Activated CD4-positive, alpha-beta T cell treated with anti-CD3 and anti-CD28 coated beads, Interleukin-2, amount 10 ng/mL, durations not matched to agents 7 days and 5 days (primary cell): ENCODE results near the gene PSMB9. TPM values are rescaled to one million over a fixed set of nuclear protein-coding genes. Genes with fewer than 3 reads are reported as not detected.

Experiments used
- CTCF ChIA-PET: fragments of 350-600 bp; sonication (Branson Sonifier 250); formaldehyde crosslinking; loops from one replicate; lab custom pipeline; 2021; ENCODE audit warnings: antibody characterized with exemption; lab: Charles Lee
- POLR2A ChIA-PET: fragments of 350-600 bp; sonication (Branson Sonifier 250); formaldehyde crosslinking; loops from one replicate; lab custom pipeline; 2021; ENCODE audit warnings: antibody characterized with exemption; lab: Charles Lee
- DNase-seq: peaks from one replicate; pipeline ENCODE4 v3.0.0-alpha.2; 2020
- H3K27ac Mint-ChIP-seq: one replicate; pipeline ENCODE4 v1.8.0; 2021; ENCODE audit warnings: mild to moderate bottlenecking, moderate library complexity, mixed read lengths
- H3K27me3 Mint-ChIP-seq: one replicate; pipeline ENCODE4 v1.8.0; 2021; ENCODE audit warnings: mixed read lengths
- H3K36me3 Mint-ChIP-seq: one replicate; pipeline ENCODE4 v1.8.0; 2021; ENCODE audit warnings: low read depth, mixed read lengths
- H3K4me1 Mint-ChIP-seq: one replicate; pipeline ENCODE4 v1.8.0; 2021; ENCODE audit warnings: mixed read lengths
- H3K4me3 Mint-ChIP-seq: one replicate; pipeline ENCODE4 v1.8.0; 2021; ENCODE audit warnings: mild to moderate bottlenecking, moderate library complexity, mixed read lengths
- H3K9me3 Mint-ChIP-seq: one replicate; pipeline ENCODE4 v1.8.0; 2021; ENCODE audit warnings: mixed read lengths
- total RNA-seq, 2 experiments: library from RNA; stranded (reverse); gene quantifications; one replicate each; pipeline ENCODE4 v1.2.3, GENCODE V29; 2021

Gene PSMB9
- total RNA-seq, 2 experiments from 2014 or later: 329 to 391 TPM

GRCh38 chr6:32852018-32852843, 1.8 kb upstream of the PSMB9 start:
- no peaks in the 10 kb centered on the region for H3K27me3 Mint-ChIP-seq
- ChIA-PET CTCF (interaction anchor here (1.4 to 8.0 kb wide), 7 partner anchors 8 to 133 kb away, joined by 6 to 171 read pairs (median 22); partner anchors contain the start of genes PSMB8 and TAP2), POLR2A (interaction anchor here (2.2 kb wide), 1 partner anchor 13 kb away, joined by 37 read pairs; the partner anchor contains the start of gene TAP2)
- DNase-seq: no peak
- peaks cover 84% of the 10 kb centered on the region for H3K36me3 Mint-ChIP-seq
- H3K4me3 Mint-ChIP-seq: peak overlapping the region; percentile 98
- H3K4me1 Mint-ChIP-seq: peaks cover 63% of the 10 kb centered on the region
- H3K27ac Mint-ChIP-seq: peak overlapping the region; percentile 97
- H3K9me3 Mint-ChIP-seq: no peaks in the 10 kb centered on the region

DNA sequence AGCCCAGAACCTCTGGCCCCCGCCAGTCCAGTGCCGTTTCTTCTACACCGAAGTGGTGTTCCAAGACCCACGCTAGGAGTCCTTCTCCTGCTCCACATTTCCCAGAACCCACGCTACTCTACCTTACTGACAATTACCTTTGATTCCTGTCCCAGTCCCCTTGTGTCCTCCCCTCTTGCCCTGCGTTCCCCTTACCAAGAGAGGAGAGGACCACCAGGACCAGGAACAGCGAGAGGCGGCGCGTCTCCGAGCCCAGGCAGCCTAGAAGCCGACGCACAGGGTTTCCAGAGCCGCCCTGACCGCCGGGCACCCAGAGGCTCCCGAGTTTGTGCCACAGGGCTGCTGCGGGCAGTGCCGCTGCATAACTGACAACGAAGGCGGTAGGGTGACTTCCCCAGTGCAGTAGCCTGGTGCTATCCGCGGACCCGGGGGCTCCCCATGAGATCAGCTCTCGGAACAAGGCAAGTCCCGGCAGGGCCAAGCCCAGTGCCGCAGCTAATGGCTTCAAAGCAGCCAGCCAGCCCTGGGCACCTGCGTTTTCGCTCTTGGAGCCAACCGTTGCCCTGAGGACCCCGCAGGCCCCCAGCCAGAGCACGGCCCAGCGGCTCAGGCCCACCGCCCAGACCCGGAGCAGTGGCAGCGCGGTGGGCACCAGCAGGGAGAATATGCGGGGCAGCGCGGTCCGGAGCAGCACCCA, 1.0 kb upstream of the PSMB9 start:
- ChIA-PET CTCF (interaction anchor here (0.8 to 8.0 kb wide), 11 partner anchors 9 to 395 kb away, joined by 3 to 171 read pairs (median 6); partner anchors contain the start of genes HLA-DMA, PSMB8 and TAP2), POLR2A (interaction anchor here (0.5 to 2.9 kb wide), 8 partner anchors 8 to 121 kb away, joined by 3 to 54 read pairs (median 4); partner anchors contain the start of genes PSMB8 and TAP2)
- peak overlapping the region; percentile 98 for H3K4me3 Mint-ChIP-seq

DNA sequence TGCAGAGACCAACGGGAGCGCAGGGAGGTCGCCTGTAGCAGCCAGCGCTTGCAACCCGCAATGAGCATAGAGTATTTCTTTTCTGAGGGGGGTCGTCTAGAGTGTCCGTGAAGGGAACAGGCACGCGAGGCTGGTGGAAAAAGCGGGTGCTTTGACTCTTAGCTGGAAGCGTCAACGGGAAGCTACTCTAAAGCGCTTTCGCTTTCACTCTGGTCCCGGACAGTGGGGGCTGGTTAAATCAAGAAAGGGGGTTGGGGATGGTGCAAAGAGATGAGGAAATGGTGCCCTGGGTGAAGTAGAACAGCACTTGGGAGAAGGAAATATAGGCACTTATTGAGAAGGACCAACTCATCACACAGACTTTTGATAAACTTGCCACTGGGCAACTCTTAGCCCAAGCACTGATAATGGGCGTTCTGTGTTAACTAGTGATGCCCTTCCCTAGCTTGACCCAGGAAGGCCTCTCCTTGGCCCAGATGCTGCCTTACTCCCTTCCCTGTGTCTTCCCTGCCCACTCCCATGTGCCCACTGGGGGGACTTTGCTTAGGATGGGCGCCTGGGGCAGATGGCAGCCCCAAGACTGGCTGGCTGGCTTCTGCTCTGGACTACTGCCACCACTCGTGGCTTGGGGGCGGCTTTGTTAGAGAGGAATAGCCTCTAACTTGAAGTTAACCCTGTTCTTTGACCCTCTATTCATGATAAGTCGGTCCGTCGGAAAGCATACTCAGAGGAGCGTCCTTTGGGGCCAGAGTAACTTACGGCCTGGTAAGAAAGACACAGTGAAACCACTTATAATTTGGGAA, 585 bp downstream of the PSMB9 start:
- Mint-ChIP-seq H3K9me3 (no peaks in the 10 kb centered on the region), H3K27ac (peak overlapping the region; percentile 100), H3K4me3 (peak overlapping the region; percentile 98), H3K36me3 (peaks cover 85% of the 10 kb centered on the region), H3K4me1 (peaks cover 64% of the 10 kb centered on the region), H3K27me3 (no peaks in the 10 kb centered on the region)
- CTCF ChIA-PET: interaction anchor here (0.7 to 8.0 kb wide), 10 partner anchors 11 to 394 kb away, joined by 3 to 171 read pairs (median 10); partner anchors contain the start of genes HLA-DMA, PSMB8 and TAP2
- POLR2A ChIA-PET: interaction anchor here (1.0 to 2.9 kb wide), 4 partner anchors 10 to 118 kb away, joined by 3 to 54 read pairs (median 27); partner anchors contain the start of genes PSMB8 and TAP2
- peak; percentile 79 for DNase-seq

More for the DNA sequence above, 1.0 kb upstream of the PSMB9 start:
- peak; percentile 44 for DNase-seq
- peaks cover 84% of the 10 kb centered on the region for H3K36me3 Mint-ChIP-seq
- peaks cover 63% of the 10 kb centered on the region for H3K4me1 Mint-ChIP-seq
- H3K27me3 Mint-ChIP-seq: no peaks in the 10 kb centered on the region
- peak overlapping the region; percentile 97 for H3K27ac Mint-ChIP-seq
- no peaks in the 10 kb centered on the region for H3K9me3 Mint-ChIP-seq

DNA sequence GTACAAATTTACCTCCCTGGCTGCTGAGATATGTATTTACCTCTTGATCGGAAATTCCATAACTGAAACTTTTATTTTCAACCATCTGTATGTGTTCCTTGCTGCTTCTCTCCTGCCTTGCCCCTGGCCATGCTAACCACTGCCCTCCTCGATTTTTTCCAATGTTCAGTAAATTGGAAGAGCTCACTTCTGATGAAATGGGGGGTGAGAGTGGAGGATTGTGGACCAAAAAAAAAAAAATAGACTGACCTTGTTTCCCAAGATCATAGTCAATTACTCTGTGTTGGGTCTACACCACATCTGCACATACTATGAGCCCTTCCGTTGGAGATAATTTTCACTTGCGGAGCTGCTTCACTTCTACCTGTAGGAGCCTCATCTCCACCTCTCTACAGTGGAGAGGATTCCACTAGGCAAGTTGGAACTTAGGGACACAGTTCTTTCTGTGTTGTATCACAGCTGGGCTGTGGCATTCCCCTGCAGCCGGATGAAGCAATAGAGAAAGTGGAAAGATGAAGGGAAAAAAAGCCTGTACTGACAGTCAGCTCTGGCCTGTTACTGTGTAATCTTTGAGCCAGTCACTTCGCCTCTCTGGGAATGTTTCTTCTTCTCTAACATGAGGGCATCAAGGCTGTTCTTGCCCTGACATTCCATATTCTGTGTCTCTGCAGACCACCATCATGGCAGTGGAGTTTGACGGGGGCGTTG, 1.6 kb downstream of the PSMB9 start:
- ChIA-PET CTCF (interaction anchor here (0.7 to 8.0 kb wide), 8 partner anchors 12 to 348 kb away, joined by 3 to 171 read pairs (median 18); partner anchors contain the start of genes HLA-DMA, PSMB8 and TAP2), POLR2A (interaction anchor here (0.6 to 2.9 kb wide), 5 partner anchors 11 to 1099 kb away, joined by 4 to 17 read pairs (median 4); partner anchors contain the start of genes PSMB8 and TAP2)
- peak overlapping the region; percentile 100 for H3K27ac Mint-ChIP-seq
- H3K4me1 Mint-ChIP-seq: peaks cover 59% of the 10 kb centered on the region
- no peaks in the 10 kb centered on the region for H3K27me3 Mint-ChIP-seq
- peaks cover 81% of the 10 kb centered on the region for H3K36me3 Mint-ChIP-seq
- peak overlapping the region; percentile 98 for H3K4me3 Mint-ChIP-seq
- H3K9me3 Mint-ChIP-seq: no peaks in the 10 kb centered on the region
- DNase-seq: no peak

- Mint-ChIP-seq H3K27me3 (no peaks in the 10 kb centered on the region), H3K9me3 (no peaks in the 10 kb centered on the region), H3K4me1 (peaks cover 53% of the 10 kb centered on the region), H3K4me3 (peak overlapping the region; percentile 36), H3K36me3 (peaks cover 77% of the 10 kb centered on the region), H3K27ac (peak overlapping the region; percentile 70)
- ChIA-PET CTCF (interaction anchor here (0.6 to 8.0 kb wide), 6 partner anchors 12 to 127 kb away, joined by 3 to 171 read pairs (median 32); partner anchors contain the start of genes PSMB8 and TAP2), POLR2A (interaction anchor here (0.5 to 1.7 kb wide), 3 partner anchors 12 to 388 kb away, joined by 3 to 9 read pairs (median 3); no protein-coding TSS in a partner anchor)
- DNase-seq: no peak
Observed at GRCh38 chr6:32857156-32857891, 3.3 kb downstream of the PSMB9 start.

DNA sequence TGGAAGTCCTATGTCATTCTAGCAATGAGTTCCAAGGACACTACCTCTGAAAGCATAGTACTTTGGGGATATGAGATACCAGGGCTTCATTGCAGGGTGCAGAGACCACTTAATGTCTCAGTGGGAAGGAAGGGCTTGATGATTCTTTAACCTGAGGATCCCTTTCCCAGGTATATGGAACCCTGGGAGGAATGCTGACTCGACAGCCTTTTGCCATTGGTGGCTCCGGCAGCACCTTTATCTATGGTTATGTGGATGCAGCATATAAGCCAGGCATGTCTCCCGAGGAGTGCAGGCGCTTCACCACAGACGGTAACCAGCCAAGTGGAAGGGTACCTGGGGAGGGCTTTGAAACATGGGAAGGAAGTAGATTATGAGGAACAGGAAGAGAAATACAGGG, 4.2 kb downstream of the PSMB9 start:
- POLR2A ChIA-PET: interaction anchor here (1.7 kb wide), 1 partner anchor 13 kb away, joined by 9 read pairs; no protein-coding TSS in a partner anchor
- CTCF ChIA-PET: interaction anchor here (1.0 to 8.0 kb wide), 6 partner anchors 11 to 58 kb away, joined by 3 to 171 read pairs (median 32); partner anchors contain the start of genes PSMB8 and TAP2
- H3K4me1 Mint-ChIP-seq: peaks cover 56% of the 10 kb centered on the region
- H3K9me3 Mint-ChIP-seq: no peaks in the 10 kb centered on the region
- peaks cover 74% of the 10 kb centered on the region for H3K36me3 Mint-ChIP-seq
- peak overlapping the region; percentile 62 for H3K27ac Mint-ChIP-seq
- DNase-seq: no peak
- H3K27me3 Mint-ChIP-seq: no peaks in the 10 kb centered on the region
- H3K4me3 Mint-ChIP-seq: no peak overlapping the region

GRCh38 chr6:32860674-32861073, 6.7 kb downstream of the PSMB9 start:
- DNase-seq: no peak
- H3K27ac Mint-ChIP-seq: peak overlapping the region; percentile 26
- H3K36me3 Mint-ChIP-seq: peaks cover 66% of the 10 kb centered on the region
- CTCF ChIA-PET: interaction anchor here (4.8 to 8.0 kb wide), 3 partner anchors 9 to 22 kb away, joined by 18 to 171 read pairs (median 61); partner anchors contain the start of gene TAP2
- H3K4me3 Mint-ChIP-seq: no peak overlapping the region
- peaks cover 58% of the 10 kb centered on the region for H3K4me1 Mint-ChIP-seq
- no peaks in the 10 kb centered on the region for H3K27me3 Mint-ChIP-seq
- no peaks in the 10 kb centered on the region for H3K9me3 Mint-ChIP-seq
- POLR2A ChIA-PET: no interaction called here

- ChIA-PET CTCF (interaction anchor here (4.8 kb wide), 1 partner anchor 24 kb away, joined by 18 read pairs; the partner anchor contains the start of gene TAP2), POLR2A (no interaction called here)
- no peaks in the 10 kb centered on the region for H3K9me3 Mint-ChIP-seq
- H3K4me1 Mint-ChIP-seq: peaks cover 60% of the 10 kb centered on the region
- H3K27ac Mint-ChIP-seq: no peak overlapping the region
- no peak overlapping the region for H3K4me3 Mint-ChIP-seq
- peaks cover 47% of the 10 kb centered on the region for H3K36me3 Mint-ChIP-seq
- DNase-seq: no peak
- H3K27me3 Mint-ChIP-seq: no peaks in the 10 kb centered on the region
Observed at GRCh38 chr6:32862725-32863124, 8.7 kb downstream of the PSMB9 start.

DNA sequence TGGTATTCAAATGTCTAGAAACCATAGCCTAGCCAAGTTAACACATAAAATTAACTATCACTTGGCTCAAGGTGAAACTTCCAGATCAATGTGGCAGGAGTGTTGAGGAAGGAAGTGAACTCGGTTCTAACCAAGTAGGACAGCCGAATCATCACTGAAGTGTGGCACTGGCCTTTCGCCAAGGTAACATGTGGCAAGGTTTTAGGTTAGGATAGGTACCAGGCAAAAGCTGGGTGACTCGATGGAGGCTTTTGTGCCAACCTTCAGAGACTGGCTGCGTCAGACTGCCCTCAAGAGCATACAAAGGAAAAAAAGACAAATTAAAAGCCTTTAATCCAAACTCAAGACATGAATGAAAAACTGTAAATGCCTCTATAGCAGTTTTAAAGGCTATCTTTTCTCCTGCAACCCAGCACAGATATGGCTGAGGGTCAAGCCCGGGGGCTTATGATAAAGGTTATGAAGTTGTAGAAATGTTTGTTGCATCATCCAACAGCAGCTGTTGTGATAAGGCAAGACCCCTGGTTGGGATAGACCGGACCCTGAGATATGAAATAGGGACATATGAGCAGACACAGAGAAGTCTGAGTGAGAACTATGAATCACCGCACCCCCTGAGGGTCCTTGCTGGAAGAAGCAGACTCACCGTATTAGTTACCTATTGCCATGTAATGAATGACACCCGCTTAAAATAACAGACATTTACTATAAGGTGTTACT, 11.9 kb downstream of the PSMB9 start:
- Mint-ChIP-seq H3K9me3 (no peaks in the 10 kb centered on the region), H3K4me3 (no peak overlapping the region), H3K4me1 (peaks cover 46% of the 10 kb centered on the region), H3K27me3 (peaks cover 9% of the 10 kb centered on the region), H3K36me3 (peaks cover 20% of the 10 kb centered on the region), H3K27ac (peak overlapping the region; percentile 88)
- ChIA-PET POLR2A (interaction anchor here (1.0 kb wide), 1 partner anchor 28 kb away, joined by 4 read pairs; the partner anchor contains the start of gene TAP2), CTCF (interaction anchor here (7.6 kb wide), 1 partner anchor 28 kb away, joined by 97 read pairs; the partner anchor contains the start of gene TAP2)
- DNase-seq: no peak
